NCI-H2029 treated with DMSO at 0.1 percent for 48 hours (cell line): ENCODE results near the gene LYAR.

ENCODE experiments used
- DNase-seq: peaks from one replicate; lab custom pipeline; 2025; lab: John Stamatoyannopoulos, UW

The LYAR gene

DNA sequence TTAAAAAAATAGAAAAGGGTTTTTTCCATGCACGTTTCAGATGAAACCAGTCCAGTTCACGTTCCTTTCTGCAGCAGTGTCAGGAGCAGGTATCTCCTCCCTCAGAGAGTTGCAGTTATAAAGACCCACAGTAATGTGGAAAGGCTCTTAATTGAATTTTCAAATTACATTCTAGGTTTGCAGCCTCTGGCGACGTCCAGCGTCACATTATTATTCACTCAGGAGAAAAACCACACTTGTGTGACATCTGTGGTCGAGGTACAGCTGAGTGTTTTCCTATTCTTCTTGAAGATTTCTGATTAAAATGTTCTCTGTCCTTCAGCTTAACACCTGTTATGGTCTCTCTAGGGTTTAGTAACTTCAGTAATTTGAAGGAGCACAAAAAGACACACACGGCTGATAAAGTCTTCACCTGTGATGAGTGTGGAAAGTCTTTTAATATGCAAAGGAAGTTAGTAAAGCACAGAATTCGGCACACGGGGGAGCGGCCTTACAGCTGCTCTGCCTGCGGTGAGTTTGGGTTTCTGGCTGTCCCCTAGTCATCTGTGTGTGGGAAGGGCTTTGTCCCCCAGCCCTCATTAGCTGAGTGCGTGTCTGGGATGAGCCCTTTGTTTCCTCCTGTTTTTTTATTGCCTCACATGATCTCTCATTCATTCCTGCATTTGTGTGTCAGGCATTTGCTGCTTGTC is 25.7 kb upstream of the LYAR start:
- no peak for DNase-seq

DNA sequence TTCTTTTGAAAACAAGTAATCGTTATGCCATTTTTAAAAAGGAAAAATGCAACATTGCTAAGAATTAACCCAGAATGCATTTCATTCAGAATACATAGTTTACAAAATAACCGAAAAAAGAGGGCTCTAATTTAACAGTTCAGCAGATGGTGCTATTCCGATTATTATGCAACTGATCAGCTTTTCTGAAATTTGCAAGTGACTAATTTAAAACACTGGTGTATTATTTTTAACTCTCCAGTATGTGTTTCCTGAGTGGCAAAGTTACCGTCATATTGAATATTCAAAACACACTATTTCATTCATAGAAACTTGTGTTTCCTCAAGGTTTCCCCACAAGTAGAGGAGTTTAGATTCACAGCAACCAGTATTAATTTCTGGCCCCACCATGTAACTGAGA is 21.2 kb upstream of the LYAR start:
- no peak for DNase-seq

- DNase-seq, result no peak
Observed at GRCh38 chr4:4308800-4309441, 19.0 kb upstream of the LYAR start.

GRCh38 chr4:4306920-4307319 is 17.0 kb upstream of the LYAR start:
- no peak for DNase-seq

GRCh38 chr4:4302416-4302815 is 12.5 kb upstream of the LYAR start:
- no peak for DNase-seq

DNA sequence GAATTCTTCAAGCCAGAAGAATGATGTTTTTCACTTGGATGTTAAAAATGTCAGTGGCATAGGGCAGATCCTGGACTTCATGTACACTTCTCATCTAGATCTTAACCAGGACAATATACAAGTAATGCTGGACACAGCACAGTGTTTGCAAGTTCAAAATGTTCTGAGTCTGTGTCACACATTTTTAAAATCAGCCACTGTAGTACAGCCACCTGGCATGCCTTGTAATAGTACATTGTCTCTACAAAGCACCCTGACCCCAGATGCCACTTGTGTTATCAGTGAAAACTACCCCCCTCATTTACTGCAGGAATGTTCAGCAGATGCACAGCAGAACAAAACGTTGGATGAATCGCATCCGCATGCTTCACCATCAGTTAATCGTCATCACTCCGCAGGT is 12.0 kb upstream of the LYAR start:
- DNase-seq, result no peak

DNA sequence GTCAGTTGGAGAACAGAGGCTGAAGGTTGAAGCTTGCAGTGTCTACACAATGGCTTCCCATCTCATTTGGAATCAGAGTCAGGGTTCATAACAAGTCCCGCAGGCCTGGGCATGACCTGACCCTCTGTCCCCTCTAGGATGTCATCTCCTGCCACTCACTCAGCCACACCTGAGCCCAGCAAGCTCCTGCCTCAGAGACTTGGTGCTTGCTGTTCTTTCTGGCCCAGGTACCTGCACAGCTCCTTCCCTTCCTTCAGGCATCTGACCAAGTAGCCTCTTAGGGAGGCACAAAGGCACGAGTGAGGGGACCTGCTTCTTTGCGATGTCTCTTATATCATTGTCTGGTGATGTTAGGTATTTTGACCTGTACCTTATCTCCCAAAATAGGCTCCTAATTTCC is 9.1 kb upstream of the LYAR start:
- DNase-seq, result no peak

- no peak for DNase-seq
Observed at GRCh38 chr4:4296283-4296846, 6.4 kb upstream of the LYAR start.

GRCh38 chr4:4293279-4293678 is 3.3 kb upstream of the LYAR start:
- DNase-seq, result no peak

GRCh38 chr4:4289597-4289940 is 385 bp downstream of the LYAR start:
- no peak for DNase-seq

- DNase-seq, result no peak
Observed at GRCh38 chr4:4289055-4289454, 899 bp downstream of the LYAR start.

DNA sequence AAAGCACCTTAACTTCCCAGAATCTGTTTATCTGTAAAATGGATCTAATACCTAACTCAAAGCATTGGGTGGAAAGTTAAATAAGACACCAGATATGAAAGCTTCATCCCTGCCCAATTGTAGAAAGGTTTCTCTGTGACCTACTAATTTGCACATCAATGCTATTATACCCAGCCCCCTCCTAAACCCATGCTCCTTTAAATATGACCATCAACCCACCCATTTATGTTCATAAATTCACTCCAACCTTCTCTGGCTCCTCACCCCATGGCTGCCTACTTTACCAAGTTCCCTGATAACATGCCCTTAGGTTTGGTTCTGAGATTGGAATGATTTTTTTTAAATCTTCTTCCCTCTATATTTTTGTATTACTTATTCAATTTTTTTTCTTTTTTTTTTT is 1.9 kb downstream of the LYAR start:
- DNase-seq, result no peak

- DNase-seq, result no peak
Observed at GRCh38 chr4:4284827-4285618, 4.9 kb downstream of the LYAR start.

DNA sequence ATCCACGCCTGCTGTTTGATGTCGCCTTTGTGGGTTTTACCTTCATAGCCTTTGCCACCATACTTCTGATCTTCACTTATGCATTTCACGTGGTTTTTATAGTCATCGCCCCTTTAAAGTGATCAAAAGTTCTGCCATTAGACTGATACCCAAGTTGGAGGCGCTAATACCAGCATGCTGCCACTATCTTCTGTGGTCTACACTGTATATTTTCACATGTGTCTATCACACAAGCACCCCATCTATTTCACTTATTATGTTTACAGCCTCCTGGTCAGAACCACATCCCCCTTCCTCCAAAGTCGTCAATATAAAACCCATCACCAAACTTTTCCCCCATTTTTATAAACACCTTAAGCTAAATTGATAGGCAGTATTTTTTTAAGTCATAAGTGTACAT is 8.2 kb downstream of the LYAR start:
- no peak for DNase-seq

GRCh38 chr4:4277531-4277930 is 12.4 kb downstream of the LYAR start:
- no peak for DNase-seq

DNA sequence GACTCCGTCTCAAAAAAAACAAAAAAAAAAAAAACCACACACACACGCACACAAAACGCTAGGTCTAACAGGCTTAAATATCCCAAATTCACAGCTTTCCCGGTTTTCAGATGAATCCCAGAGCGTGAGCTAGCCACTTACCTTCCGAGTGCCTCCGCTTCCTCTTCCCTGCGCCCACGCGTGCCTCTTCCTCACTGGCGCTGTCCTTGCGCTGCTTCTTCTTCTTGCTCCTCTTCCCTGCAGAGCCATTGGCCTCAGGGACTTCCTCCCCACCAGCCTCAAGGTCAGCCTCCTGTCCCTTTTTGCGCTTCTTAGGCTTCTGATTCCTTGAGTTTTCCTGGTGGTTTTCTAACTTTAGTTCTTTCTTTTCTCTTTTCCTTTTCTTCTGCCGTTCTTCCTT is 15.7 kb downstream of the LYAR start:
- no peak for DNase-seq

GRCh38 chr4:4271912-4272311 is 18.0 kb downstream of the LYAR start:
- DNase-seq, result no peak

GRCh38 chr4:4270529-4270928 is 19.4 kb downstream of the LYAR start:
- no peak for DNase-seq

DNA sequence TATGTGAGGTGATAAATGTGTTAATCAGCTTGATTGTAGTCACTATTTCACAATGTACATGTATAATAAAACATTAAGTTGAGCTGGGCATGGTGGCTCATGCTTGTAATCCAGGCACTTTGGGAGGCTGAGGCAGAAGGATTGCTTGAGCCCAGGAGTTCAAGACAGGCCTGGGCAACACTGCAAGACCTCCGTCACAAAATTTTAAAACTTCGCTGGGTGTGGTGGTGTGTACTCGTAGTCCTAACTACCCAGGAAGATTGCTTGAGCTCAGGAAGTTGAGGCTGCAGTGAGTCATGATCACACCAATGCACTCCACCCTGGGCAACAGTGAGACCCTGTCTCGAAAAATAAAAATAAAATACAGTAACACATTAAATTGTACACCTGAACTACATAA is 20.1 kb downstream of the LYAR start:
- no peak for DNase-seq

DNA sequence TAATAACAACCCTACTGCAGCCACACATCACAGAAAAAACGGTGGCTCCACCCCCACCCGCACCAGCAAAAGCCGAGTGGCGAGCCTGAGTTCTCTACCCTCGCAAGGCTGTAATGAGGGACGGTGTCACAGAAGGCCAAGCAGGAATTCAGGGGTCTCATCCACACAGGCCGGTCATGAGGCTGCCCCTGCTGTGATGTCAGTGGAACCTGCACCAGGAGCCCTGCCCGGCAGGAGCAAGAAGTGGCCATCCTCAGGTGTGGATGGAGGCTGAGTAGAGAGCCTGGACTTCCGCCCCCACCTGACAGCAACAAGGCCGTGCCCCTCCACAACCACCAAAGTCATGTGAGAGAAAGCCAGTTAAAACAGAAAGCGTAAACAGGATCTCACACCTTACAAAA is 20.6 kb downstream of the LYAR start:
- DNase-seq, result no peak

DNA sequence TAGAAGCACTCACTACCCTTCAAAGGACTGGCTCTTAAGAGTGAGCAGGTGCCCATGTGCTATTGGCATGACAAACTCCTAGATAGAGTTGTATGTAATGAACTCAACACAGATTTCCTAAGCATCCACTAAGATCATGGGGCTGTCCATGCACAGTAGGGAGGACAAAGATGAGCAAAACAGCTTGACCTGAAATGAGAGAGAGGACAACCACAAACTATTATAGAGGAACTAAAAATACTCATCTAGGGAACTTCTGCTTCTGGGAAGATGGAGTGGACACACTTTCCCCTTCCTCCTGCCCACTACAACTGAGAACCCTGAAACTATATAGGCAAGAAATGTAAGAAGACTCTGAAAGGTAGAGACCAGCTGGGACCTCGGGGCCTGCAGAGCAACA is 21.2 kb downstream of the LYAR start:
- no peak for DNase-seq

DNA sequence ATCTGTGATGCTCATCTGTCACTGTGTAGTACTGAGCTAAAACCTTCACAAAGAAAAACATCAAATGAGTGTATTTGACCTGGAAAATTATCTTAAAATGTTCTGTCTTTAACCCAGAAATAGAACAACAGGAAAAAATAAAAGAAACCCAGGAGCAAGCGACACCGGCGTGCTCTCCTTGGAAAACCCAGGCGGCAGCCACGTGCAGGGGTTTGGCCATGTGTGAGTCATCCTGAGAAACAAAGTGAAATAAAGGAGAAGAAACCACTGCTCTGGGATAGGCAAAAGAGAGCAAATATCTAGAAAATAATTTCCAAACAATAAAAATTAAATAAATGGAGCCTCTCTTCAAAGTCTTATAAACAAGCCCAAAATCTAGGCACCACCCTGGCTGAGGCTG is 22.0 kb downstream of the LYAR start:
- DNase-seq, result no peak

- no peak for DNase-seq
Observed at GRCh38 chr4:4260185-4260751, 29.7 kb downstream of the LYAR start.
